ENCODE data around the gene ARHGAP45.

ARHGAP45 gene

DNA sequence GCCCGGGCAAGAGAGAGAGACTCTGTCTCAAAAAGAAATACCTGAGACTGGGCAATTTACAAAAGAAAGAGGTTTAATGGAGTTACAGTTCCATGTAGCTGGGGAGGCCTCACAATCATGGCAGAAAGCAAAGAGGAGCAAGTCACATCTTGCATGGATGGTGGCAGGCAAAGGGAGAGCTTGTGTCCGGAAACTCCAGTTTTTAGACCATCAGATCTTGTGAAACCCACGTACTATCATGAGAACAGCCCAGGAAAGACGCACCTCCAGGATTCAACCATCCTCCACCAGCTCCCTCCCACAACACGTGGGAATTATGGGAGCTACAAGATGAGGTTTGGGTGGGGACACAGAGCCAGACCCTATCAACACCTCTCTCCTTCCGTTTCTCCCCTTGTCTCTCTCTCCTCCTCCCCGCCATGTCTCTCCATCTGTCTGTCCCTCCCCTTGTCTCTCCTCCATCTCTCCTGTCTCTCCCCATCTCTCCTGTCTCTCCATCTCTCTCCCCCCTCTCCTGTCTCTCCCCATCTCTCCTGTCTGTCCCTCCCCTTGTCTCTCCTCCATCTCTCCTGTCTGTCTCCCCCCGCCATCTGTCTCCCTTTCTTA is 18.2 kb downstream of the ARHGAP45 start:
- DNase-seq (ENCODE audit: low read depth) = no peak
- H3K4me3 ChIP-seq (ENCODE audit: control insufficient read depth, low read depth, low read length) = no peak overlapping the region
- TF ChIP-seq, protein P1, sequence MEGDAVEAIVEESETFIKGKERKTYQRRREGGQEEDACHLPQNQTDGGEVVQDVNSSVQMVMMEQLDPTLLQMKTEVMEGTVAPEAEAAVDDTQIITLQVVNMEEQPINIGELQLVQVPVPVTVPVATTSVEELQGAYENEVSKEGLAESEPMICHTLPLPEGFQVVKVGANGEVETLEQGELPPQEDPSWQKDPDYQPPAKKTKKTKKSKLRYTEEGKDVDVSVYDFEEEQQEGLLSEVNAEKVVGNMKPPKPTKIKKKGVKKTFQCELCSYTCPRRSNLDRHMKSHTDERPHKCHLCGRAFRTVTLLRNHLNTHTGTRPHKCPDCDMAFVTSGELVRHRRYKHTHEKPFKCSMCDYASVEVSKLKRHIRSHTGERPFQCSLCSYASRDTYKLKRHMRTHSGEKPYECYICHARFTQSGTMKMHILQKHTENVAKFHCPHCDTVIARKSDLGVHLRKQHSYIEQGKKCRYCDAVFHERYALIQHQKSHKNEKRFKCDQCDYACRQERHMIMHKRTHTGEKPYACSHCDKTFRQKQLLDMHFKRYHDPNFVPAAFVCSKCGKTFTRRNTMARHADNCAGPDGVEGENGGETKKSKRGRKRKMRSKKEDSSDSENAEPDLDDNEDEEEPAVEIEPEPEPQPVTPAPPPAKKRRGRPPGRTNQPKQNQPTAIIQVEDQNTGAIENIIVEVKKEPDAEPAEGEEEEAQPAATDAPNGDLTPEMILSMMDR (IDR thresholded peaks at IDR 0.05; ENCODE audit: control insufficient read depth, insufficient read depth, low read depth, low read length, missing control alignments) = no peak

DNA sequence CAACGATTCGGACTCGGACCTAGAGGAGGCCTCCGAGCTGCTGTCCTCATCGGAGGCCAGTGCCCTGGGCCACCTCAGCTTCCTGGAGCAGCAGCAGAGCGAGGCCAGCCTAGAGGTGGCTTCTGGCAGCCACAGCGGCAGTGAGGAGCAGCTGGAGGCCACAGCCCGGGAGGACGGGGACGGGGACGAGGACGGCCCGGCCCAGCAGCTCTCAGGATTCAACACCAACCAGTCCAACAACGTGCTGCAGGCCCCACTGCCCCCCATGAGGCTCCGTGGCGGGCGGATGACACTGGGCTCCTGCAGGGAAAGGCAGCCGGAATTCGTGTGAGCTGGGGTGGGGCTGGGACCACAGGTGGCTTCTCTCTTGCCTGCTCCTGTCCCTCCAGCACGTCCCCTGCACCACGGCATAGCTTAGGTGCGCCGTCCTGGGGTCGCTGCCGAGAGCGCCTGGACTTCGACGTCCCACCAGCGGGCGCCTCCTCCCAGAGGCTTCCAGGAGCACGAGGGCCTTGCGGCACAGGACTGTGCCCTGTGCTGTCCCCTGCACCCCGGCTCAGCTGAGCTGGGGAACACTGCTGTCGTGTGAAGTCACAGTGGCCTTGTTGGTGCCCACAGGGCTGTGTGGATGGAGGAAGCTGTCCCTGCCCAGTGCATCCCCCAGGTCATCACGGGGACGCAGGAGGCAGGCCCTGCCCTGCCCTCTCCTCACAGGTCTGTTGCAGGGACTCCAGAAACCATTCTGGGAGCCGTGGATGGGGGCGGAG is 18.9 kb downstream of the ARHGAP45 start:
- H3K4me3 ChIP-seq (ENCODE audit: control insufficient read depth, low read depth, low read length) = no peak overlapping the region
- DNase-seq (ENCODE audit: low read depth) = no peak
- TF ChIP-seq, protein P1 (IDR thresholded peaks at IDR 0.05; ENCODE audit: control insufficient read depth, insufficient read depth, low read depth, low read length, missing control alignments) = no peak

DNA sequence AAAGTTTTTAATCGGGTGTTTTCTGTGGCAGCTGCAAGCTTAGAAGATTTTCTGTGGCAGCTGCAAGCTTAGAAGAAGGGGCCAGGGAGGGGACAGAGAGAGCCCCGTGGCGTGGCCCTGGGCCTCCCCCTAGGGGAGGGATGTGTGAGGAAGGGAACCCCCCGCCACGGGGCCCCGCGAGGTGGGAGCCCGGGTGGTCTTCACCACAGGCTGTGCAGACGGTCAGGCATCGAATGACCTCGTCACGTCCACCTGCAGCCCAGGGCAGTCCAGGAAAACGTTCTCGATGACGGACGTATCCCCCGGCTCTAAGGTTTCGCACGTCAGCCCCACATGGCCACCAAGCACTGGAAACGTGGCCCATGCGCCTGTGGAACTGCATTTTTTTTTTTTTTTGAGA is 19.6 kb downstream of the ARHGAP45 start:
- TF ChIP-seq, protein P1 (IDR thresholded peaks at IDR 0.05; ENCODE audit: control insufficient read depth, insufficient read depth, low read depth, low read length, missing control alignments) = no peak
- no peak overlapping the region for H3K4me3 ChIP-seq (ENCODE audit: control insufficient read depth, low read depth, low read length)
- no peak for DNase-seq (ENCODE audit: low read depth)

DNA sequence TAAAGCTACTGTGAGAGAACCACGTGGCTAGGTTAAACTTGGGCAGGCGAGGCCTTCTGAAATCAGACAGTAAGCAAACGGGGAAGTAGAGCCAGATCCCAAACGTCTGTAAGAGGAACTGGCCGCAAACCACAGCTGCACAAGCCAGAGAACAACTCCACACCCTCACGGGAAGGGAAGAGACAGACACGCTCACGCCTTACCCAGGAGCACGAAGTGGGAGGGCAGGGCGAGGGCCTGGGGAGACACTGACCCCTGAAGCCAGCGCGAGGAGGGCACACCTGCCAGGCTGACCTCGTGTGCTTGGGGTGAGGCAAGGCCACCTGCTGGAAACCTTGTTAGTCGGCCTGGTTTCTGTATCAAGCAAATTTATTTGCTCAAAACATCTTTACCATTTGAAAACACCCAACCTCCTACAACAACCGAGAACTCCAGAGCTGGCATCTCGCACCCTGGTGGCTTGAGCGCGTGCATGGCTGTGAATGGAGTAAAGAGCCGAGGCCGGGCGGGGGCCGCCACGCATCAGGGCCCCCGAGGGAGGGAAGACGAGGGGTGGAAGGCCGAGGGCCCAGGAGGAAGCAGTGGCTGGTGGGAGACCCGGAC is 20.9 kb downstream of the ARHGAP45 start:
- TF ChIP-seq, protein P1 (IDR thresholded peaks at IDR 0.05; ENCODE audit: control insufficient read depth, insufficient read depth, low read depth, low read length, missing control alignments) = no peak
- no peak for DNase-seq (ENCODE audit: low read depth)
- no peak overlapping the region for H3K4me3 ChIP-seq (ENCODE audit: control insufficient read depth, low read depth, low read length)

DNA sequence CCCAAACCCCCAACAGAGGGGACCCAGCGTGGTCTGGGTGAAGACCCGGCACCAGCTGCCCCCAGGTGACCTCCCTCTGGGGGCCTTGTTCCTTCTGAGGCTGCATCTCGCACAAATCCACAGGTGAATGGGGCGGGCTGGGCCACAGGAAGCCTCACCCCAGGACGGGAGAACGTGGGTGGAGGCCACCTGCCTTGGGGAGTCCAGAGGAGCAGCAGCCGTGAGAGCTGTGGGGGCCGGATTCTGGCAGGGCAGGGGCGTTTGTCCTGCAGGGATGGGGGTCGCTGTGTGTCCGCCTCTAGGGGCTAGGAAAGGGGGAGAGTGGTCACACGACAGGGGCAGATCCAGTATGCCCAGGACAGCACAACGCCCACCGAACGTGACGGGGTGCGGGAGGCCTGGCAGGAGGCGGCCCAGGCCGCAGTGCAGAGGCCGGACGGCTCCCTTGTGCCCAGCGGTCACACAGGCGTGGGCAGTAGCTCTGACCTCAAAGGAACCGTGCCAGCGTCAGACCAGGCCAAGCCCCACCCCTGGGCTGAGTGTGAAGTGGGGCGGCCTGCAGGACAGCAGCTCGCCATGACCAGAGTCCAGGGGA is 21.5 kb downstream of the ARHGAP45 start:
- DNase-seq (ENCODE audit: low read depth) = no peak
- TF ChIP-seq, protein P1 (IDR thresholded peaks at IDR 0.05; ENCODE audit: control insufficient read depth, insufficient read depth, low read depth, low read length, missing control alignments) = no peak
- H3K4me3 ChIP-seq (ENCODE audit: control insufficient read depth, low read depth, low read length) = no peak overlapping the region

DNA sequence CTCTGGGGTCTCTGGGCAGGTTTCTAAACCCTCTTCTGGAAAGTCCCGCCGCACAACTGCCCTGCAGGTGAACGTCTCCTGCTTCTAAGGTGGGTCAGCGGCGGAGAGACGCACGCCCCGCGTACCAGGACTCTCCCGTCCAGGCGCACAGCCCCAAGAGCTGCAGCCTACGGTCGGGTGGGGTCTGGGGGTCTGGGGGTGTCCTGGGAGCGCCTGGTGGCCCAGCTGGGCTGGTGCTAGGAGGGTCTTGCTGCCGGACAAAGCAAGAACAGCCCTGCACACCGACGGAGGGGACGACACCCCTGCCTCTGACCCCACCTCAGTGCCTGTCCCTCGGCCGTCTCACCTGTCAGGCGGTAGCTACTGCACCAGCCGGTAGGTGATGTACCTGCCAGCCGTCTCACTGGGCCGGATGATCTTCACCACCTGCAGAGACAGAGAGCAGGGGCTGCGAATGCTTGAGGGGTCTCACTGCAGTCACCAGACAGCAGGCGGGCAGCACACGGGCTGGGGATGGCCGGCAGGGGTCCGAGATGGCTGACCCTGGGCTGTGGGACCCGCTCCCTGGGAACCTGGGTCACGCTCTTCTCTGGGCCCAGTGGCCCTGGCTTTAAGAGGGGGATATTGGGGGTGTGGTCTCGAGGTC is 22.3 kb downstream of the ARHGAP45 start:
- TF ChIP-seq, protein P1 (IDR thresholded peaks at IDR 0.05; ENCODE audit: control insufficient read depth, insufficient read depth, low read depth, low read length, missing control alignments) = no peak
- no peak for DNase-seq (ENCODE audit: low read depth)
- no peak overlapping the region for H3K4me3 ChIP-seq (ENCODE audit: control insufficient read depth, low read depth, low read length)
